ENCODE data around the gene IL6.
"Not testable (repeated sequence)": the region's sequence is repeated elsewhere in the genome, so short reads cannot be mapped to it uniquely, and the experiment has no call there.

Gene IL6

GRCh38 chr7:22708677-22709061 lies 18.3 kb upstream of the IL6 start:
- H3K27ac ChIP-seq (ENCODE audit: low read length); H2AFZ ChIP-seq (ENCODE audit: low read depth, low read length); DNase-seq; H4K20me1 ChIP-seq (ENCODE audit: insufficient read depth, low read length); H3K79me2 ChIP-seq (ENCODE audit: insufficient read depth, low read length); H3K36me3 ChIP-seq (ENCODE audit: insufficient read depth, low read length); H3K4me1 ChIP-seq (ENCODE audit: insufficient read depth, low read length); H3K4me3 ChIP-seq (ENCODE audit: low read depth in 1 of 2, low read length in 2 of 2); H3K4me2 ChIP-seq (ENCODE audit: insufficient read depth, low read length); H3K9me3 ChIP-seq (ENCODE audit: insufficient read depth, low read length, severe bottlenecking); ATAC-seq (ENCODE audit: insufficient read depth, low read depth); H3K9ac ChIP-seq (ENCODE audit: low read depth, low read length): not testable (repeated sequence)
- H3K27me3 ChIP-seq (ENCODE audit: insufficient read depth, low read length, poor library complexity) = peaks cover 12% of the 10 kb centered on the region

- not testable (repeated sequence) for H3K9ac ChIP-seq (ENCODE audit: low read depth, low read length); H3K4me2 ChIP-seq (ENCODE audit: insufficient read depth, low read length); DNase-seq; H3K36me3 ChIP-seq (ENCODE audit: insufficient read depth, low read length); ATAC-seq (ENCODE audit: insufficient read depth, low read depth); H3K4me1 ChIP-seq (ENCODE audit: insufficient read depth, low read length); H2AFZ ChIP-seq (ENCODE audit: low read depth, low read length); H3K4me3 ChIP-seq (ENCODE audit: low read depth in 1 of 2, low read length in 2 of 2); H3K79me2 ChIP-seq (ENCODE audit: insufficient read depth, low read length); H4K20me1 ChIP-seq (ENCODE audit: insufficient read depth, low read length); H3K27ac ChIP-seq (ENCODE audit: low read length); H3K9me3 ChIP-seq (ENCODE audit: insufficient read depth, low read length, severe bottlenecking)
- H3K27me3 ChIP-seq (ENCODE audit: insufficient read depth, low read length, poor library complexity) = peaks cover 12% of the 10 kb centered on the region
Observed at GRCh38 chr7:22709062-22709829, 17.8 kb upstream of the IL6 start.

- H2AFZ ChIP-seq (ENCODE audit: low read depth, low read length) = no peak overlapping the region
- H3K4me1 ChIP-seq (ENCODE audit: insufficient read depth, low read length) = no peaks in the 10 kb centered on the region
- no peak overlapping the region for H3K4me2 ChIP-seq (ENCODE audit: insufficient read depth, low read length)
- H3K9ac ChIP-seq (ENCODE audit: low read depth, low read length) = no peak overlapping the region
- no peak overlapping the region for H3K4me3 ChIP-seq (ENCODE audit: low read depth in 1 of 2, low read length in 2 of 2)
- no peaks in the 10 kb centered on the region for H4K20me1 ChIP-seq (ENCODE audit: insufficient read depth, low read length)
- peaks cover 12% of the 10 kb centered on the region for H3K27me3 ChIP-seq (ENCODE audit: insufficient read depth, low read length, poor library complexity)
- no peak for TF ChIP-seq EZH2 (IDR thresholded peaks at IDR 0.05; ENCODE audit: borderline replicate concordance, low read depth, low read length, severe bottlenecking)
- TF ChIP-seq CTCF (IDR thresholded peaks at IDR 0.05; ENCODE audit: borderline replicate concordance, extremely low read depth, low read length, poor library complexity, severe bottlenecking) = no peak
- no peak for DNase-seq
- H3K27ac ChIP-seq (ENCODE audit: low read length) = no peak overlapping the region
- no peak for ATAC-seq (ENCODE audit: insufficient read depth, low read depth)
- H3K79me2 ChIP-seq (ENCODE audit: insufficient read depth, low read length) = no peaks in the 10 kb centered on the region
- H3K9me3 ChIP-seq (ENCODE audit: insufficient read depth, low read length, severe bottlenecking) = no peaks in the 10 kb centered on the region
- H3K36me3 ChIP-seq (ENCODE audit: insufficient read depth, low read length) = no peaks in the 10 kb centered on the region
Observed at GRCh38 chr7:22709857-22710256, 17.1 kb upstream of the IL6 start.

GRCh38 chr7:22712999-22713398 lies 14.0 kb upstream of the IL6 start:
- H3K9me3 ChIP-seq (ENCODE audit: insufficient read depth, low read length, severe bottlenecking) = no peaks in the 10 kb centered on the region
- no peak overlapping the region for H3K4me2 ChIP-seq (ENCODE audit: insufficient read depth, low read length)
- H2AFZ ChIP-seq (ENCODE audit: low read depth, low read length) = no peak overlapping the region
- DNase-seq (no peak), ATAC-seq (ENCODE audit: insufficient read depth, low read depth) (no peak)
- H3K4me1 ChIP-seq (ENCODE audit: insufficient read depth, low read length) = no peaks in the 10 kb centered on the region
- no peaks in the 10 kb centered on the region for H3K36me3 ChIP-seq (ENCODE audit: insufficient read depth, low read length)
- no peak overlapping the region for H3K4me3 ChIP-seq (ENCODE audit: low read depth in 1 of 2, low read length in 2 of 2)
- H3K9ac ChIP-seq (ENCODE audit: low read depth, low read length) = no peak overlapping the region
- no peak for TF ChIP-seq CTCF (IDR thresholded peaks at IDR 0.05; ENCODE audit: borderline replicate concordance, extremely low read depth, low read length, poor library complexity, severe bottlenecking)
- no peak for TF ChIP-seq EZH2 (IDR thresholded peaks at IDR 0.05; ENCODE audit: borderline replicate concordance, low read depth, low read length, severe bottlenecking)
- no peaks in the 10 kb centered on the region for H4K20me1 ChIP-seq (ENCODE audit: insufficient read depth, low read length)
- no peaks in the 10 kb centered on the region for H3K79me2 ChIP-seq (ENCODE audit: insufficient read depth, low read length)
- H3K27me3 ChIP-seq (ENCODE audit: insufficient read depth, low read length, poor library complexity) = peaks cover 16% of the 10 kb centered on the region
- H3K27ac ChIP-seq (ENCODE audit: low read length) = no peak overlapping the region

All from DND-41 (cell line).